GM21737 (cell line): ENCODE data around the gene VPS50.

Source experiments
- ATAC-seq: cut with Tn5 transposase; IDR thresholded peaks from one replicate; pipeline ENCODE4 v1.9.1; 2021; ENCODE audit warnings: mild to moderate bottlenecking, moderate library complexity; ENCODE audit not compliant: unreplicated experiment

The VPS50 gene

GRCh38 chr7:93231799-93232672 lies at the start of gene VPS50:
Gene VPS50 (plus strand): TSS chr7:93232366. CDS start chr7:93232468, 102 bp downstream.
- ATAC-seq, result peak; percentile 99

GRCh38 chr7:93185303-93186027 lies 46.7 kb upstream of the VPS50 start:
- ATAC-seq, result no peak

- no peak for ATAC-seq
Observed at GRCh38 chr7:93188870-93189634, 43.1 kb upstream of the VPS50 start.

- ATAC-seq, result no peak
Observed at GRCh38 chr7:93194386-93194785, 37.8 kb upstream of the VPS50 start.

- ATAC-seq, result no peak
Observed at GRCh38 chr7:93196336-93196735, 35.8 kb upstream of the VPS50 start.

GRCh38 chr7:93198472-93198871 lies 33.7 kb upstream of the VPS50 start:
- ATAC-seq, result no peak

- ATAC-seq, result no peak
Observed at GRCh38 chr7:93202594-93203250, 29.4 kb upstream of the VPS50 start.

- no peak for ATAC-seq
Observed at GRCh38 chr7:93203496-93203895, 28.7 kb upstream of the VPS50 start.

GRCh38 chr7:93205046-93205445 lies 27.1 kb upstream of the VPS50 start:
- ATAC-seq, result no peak

- ATAC-seq, result no peak
Observed at GRCh38 chr7:93211228-93211818, 20.8 kb upstream of the VPS50 start.

GRCh38 chr7:93212881-93213280 lies 19.3 kb upstream of the VPS50 start:
- no peak for ATAC-seq

GRCh38 chr7:93218997-93219827 lies 13.0 kb upstream of the VPS50 start:
- ATAC-seq, result no peak

GRCh38 chr7:93219868-93220267 lies 12.3 kb upstream of the VPS50 start:
- no peak for ATAC-seq

- ATAC-seq, result no peak
Observed at GRCh38 chr7:93226310-93226709, 5.9 kb upstream of the VPS50 start, which contains the start of gene HEPACAM2. Gene HEPACAM2 (minus strand): TSS chr7:93226469.

- peak; percentile 29 for ATAC-seq
Observed at GRCh38 chr7:93228302-93228701, 3.9 kb upstream of the VPS50 start.

- no peak for ATAC-seq
Observed at GRCh38 chr7:93231259-93231658, 907 bp upstream of the VPS50 start.

GRCh38 chr7:93232673-93233018 lies 480 bp downstream of the VPS50 start:
- peak; percentile 10 for ATAC-seq

GRCh38 chr7:93235541-93235940 lies 3.4 kb downstream of the VPS50 start:
- no peak for ATAC-seq

GRCh38 chr7:93238131-93238530 lies 6.0 kb downstream of the VPS50 start:
- no peak for ATAC-seq

GRCh38 chr7:93238748-93239147 lies 6.6 kb downstream of the VPS50 start:
- ATAC-seq, result no peak
